Inferior parietal cortex (tissue), 1 donor: ENCODE data around the gene UROD.
A peak's percentile ranks its signal among the peaks of the same experiment; 100 is the strongest.

Experiments
- DNase-seq: peaks from one replicate; pipeline ENCODE4 v3.0.0-alpha.2; 2016; ENCODE audit errors: extremely low spot score

UROD gene

DNA sequence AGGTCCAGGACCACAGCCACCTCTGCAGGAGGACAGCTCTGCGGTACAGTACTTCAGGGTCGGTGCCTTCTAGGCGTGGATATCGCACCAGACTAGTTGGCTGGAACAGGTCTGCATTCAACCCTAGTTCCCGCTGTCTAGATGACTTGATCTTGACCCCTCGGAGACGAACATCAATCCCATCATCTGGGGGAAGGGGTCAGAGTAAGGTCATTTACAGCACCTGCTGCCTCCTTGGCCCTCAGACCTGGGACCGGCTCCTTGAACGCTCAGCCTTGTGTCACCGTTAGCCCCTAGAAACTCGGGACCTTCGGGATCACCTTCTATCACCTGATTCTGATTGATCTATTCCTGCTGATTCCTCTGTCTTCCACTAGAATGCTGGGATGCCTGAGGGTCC is 3.5 kb upstream of the UROD start:
- DNase-seq = no peak

DNA sequence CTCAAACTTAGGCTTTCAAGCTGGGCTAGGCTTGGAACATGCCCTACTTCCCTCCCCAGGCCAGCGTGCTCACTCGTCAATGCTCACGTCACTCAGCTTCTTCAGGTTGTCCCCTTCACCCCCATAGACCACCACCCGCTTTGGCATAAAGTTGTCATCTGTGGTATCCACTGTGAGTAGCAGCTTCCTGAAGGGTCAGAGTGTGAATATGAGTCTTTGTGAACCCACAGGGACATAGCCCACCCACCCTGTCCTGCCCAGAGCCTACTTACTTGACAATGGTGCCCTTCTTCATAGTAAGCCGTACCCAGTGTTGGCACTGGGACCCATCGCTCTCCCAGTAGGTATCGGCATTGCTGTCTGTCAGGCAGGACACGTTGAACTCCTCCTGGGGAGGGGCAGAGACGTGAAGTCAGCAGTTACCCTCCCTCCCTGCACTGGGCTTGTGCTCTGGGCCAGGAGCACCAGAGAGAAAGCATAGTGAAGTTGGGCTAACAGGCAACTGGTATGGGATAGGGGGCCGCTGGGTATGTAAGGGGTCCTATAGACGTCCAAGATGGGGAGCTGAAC is 2.7 kb upstream of the UROD start:
- DNase-seq = no peak

DNA sequence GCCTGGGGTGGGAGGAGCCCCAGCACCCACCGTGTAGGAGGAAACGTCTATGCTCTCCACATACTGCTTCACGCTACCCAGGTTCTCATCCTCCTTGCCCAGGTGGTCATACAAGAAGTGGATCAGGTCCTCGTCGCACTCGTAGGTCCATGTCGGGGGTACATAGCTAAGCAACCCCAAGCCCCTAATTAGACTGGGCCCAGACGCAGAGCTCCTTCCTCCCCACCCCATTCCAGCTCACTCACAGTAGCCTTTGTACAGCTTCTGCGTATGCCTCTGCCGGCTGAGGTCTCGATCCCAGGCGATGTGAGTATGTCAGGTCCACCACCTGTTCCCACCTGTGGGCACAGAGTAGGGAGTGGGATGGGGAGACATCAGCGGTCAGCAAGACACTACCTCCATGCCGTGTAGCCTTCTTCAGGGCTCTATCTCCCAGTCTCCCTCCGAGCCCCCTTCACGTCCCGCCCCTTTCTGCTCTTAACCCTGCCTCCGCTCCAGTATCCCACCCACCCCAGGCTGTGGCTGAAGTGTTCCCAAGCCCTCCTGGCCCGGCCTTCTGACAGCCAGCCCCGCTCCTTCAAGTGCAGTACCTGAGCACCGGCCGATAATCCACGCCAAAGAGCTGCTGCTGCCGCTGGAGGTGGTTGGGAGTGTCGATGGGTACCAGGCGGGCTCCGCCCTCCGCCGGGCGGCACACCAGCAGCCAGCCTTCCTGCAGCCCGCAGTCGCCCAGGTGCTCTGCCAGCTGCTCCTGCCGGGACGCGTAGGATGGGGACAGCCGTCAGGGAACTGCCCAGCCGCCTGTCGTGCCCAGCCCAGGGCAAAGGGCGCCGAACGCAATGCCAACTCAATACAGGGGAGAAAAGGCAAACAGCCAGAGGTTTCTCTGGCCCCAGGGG is 1.8 kb upstream of the UROD start:
- DNase-seq = no peak

DNA sequence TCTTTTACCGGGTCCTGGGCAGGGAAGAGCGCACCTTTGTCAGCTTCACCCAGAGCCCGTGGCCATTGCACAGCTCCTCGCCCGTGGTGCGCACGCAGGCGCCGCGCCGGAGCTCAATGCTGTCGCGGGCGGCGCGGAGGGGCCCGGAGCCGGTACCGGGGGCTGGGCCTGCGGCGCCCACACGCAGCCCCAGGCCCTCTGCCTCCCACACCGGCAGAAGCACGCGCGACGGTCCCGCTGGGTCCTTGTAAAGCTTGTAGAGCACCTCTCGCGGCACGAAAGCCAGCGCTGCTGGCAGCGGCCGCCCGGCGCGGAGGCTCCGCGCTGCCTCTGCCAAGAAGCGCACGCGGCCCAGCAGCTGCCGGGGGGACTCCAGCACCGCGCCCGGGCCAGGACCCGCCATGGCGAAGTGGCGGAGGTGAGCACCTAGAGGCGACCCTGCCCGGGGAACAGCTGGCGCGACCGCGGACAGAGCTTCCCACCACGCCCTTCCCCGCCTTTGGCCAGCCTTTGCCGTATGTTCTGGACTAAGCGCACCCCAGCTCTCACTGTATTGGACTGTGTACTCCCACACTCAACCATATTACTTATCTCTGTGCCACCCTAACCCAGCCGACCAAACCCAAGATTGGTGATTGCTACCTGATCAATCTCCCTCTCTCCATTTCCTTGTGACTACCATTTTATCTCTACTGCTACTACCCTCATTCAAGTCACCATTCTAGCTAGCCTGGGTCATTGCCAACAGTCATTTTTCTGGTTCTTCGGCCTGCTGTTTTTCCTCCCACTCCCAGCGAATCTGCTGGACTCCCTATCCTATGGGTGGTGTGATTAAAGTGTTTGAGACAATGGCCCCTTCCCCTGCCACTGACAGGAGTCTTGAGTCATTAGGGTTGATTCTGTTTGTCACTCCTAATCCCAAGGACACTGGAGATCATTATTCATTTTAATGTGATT is 921 bp upstream of the UROD start, which contains the start of gene HECTD3:
Gene HECTD3, minus strand, starts transcription at position 470 of the 957 bp plus-strand sequence. Its CDS starts 67 bp downstream, at position 403.
- peak; percentile 86 for DNase-seq

DNA sequence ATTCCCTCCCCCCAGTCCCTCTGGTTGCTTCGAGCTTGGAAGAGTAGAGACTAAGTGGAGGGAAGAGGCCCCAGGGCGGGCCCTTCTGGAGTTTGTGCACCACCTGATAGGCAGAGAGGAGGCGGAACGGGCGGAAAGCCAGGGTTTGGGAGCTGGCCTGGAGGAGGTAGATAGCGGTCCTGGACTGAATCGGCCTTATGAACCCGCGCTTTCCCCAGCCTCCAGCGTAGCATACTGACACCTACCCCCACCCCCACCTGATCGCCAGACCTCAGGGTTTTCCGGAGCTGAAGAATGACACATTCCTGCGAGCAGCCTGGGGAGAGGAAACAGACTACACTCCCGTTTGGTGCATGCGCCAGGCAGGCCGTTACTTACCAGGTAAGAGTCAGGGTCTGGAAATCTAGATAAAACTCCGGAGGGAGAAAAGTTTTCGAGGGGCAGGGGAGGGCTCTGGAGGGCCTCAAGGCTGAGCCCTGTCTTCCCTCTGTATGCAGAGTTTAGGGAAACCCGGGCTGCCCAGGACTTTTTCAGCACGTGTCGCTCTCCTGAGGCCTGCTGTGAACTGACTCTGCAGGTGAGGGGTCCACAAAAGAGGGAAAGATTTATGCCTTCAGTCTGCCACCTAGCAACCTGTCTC is 705 bp downstream of the UROD start:
- peak; percentile 69 for DNase-seq

DNA sequence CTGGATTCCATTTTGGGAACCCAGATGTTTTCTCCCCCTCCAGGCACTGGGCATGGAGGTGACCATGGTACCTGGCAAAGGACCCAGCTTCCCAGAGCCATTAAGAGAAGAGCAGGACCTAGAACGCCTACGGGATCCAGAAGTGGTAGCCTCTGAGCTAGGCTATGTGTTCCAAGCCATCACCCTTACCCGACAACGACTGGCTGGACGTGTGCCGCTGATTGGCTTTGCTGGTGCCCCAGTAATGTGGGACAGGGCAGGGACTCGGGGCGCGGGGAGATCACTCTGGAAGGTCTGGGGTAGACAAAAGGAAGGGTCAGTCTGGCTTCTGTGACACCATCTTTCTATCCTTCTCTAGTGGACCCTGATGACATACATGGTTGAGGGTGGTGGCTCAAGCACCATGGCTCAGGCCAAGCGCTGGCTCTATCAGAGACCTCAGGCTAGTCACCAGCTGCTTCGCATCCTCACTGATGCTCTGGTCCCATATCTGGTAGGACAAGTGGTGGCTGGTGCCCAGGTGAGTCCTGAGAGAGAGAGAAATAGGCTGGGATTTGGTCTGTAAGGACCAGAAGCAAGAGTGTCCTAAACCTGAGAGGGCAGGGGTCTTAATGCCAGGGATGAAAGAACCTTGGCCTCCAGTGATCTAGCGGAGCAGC is 1.6 kb downstream of the UROD start:
- no peak for DNase-seq

DNA sequence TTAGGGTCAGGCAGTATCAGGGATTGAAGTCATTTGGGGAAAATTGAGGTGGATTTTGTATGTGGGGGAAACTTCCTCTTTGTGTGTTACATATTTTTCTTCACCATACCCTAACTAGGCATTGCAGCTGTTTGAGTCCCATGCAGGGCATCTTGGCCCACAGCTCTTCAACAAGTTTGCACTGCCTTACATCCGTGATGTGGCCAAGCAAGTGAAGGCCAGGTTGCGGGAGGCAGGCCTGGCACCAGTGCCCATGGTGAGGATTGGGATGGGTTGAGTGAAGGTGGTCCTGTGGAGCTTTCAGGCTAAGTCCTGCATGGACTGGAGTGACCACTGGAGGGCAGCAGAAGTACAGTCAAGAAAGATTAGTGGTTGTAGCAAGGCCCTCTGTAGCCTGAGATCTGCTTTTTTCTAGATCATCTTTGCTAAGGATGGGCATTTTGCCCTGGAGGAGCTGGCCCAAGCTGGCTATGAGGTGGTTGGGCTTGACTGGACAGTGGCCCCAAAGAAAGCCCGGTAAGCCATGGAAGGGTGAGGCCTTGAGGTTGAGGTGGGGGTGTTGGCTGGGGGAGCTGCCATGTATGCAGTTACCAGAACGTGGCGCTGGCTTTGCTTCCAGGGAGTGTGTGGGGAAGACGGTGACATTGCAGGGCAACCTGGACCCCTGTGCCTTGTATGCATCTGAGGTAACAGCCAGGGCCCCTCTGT is 2.4 kb downstream of the UROD start:
- peak; percentile 89 for DNase-seq

DNA sequence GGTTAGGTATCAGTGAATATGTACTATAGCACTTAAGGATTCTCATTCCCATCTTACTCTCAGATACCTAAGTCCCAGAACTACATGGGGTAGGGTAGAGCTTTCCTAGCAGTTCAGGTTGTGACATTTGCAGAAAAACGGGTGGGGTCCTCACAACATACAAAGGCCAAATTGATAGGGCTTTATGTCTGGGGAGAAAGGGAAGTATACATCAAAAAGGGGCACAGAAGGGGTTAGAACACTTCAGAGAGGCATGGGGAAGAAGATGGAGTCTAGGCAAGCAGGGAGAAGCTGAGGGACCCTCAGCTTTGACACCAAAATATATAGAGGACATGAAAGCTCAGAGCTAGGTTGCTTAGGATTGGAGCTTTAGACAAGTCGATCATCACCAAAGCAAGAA is 3.6 kb downstream of the UROD start:
- no peak for DNase-seq

DNA sequence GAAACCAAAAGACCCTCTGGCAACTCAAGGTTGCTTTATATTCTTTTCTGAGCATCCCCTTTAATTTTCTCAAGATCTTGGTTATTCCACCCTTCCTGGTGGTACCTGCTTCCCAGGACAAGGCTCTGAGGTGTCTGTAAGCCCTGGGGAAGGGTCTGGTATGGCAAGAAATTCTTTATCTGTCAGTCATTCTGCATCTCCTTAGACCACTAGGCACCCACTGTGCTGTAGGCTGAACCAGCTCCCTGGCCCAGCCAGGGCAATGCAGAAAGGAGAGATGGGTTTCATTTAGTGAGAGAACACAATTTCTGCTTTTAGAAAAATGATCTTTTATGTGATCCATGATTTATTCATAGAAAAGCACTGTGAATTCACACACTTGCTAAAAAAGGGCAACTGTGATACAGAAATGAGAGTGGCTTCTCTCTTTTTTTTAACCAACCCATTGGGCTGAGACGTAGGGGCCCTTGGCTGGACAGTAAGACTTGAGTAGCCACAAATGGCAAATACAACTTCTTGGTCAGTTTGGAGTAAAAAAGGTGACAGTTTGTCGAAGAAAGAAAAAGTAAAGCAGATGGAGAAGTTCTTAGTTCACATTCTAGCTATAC is 4.1 kb downstream of the UROD start:
- no peak for DNase-seq

DNA sequence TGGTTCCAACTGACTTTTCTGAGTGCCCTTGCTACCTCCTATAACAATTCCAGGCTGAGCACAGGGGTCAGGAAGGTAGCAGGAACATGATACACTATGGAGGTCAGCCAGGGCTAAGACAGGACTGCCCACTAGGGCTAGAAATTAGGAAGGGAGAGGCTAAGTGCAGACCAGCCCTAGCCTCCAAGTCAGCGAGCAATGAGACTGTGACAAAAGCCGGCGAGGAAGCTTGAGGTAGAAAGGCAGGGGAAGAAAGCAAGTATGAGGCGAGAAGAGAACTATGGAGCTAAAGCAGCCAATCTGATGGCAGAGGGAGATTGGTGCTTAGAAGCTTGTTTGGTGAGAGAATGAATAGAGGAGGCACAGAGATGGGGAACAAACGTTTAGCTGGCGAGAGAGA is 4.7 kb downstream of the UROD start:
- no peak for DNase-seq

DNA sequence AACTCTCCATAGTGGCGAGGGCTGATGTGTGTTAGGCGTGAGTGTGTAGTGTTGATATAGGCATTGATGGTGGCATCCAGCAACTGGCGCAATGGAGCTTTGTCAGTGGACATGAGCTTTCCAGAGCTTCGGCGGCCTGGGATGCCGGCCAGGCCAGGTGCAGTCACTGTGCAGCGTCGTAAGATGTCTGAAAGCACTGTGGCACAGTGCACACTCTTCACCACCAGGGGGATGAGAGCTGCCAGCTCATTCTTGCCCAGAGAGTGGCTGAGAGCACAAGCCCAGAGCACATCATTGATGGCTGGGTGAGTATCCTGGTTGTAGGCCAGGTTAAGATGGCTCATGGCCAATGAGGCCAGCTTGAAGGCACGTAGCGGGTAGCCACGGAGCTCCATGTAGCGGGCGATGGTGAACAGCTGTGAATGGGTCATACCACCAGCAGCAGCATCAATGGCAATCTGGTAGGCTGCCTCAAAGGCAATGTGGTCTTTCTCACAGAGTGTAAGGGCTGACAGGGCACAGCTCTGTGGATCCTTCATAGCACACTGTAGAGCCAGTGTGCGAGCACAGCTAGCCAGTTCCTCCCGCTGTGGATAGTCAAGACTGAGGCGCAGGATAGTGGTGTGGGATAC is 6.7 kb downstream of the UROD start:
- DNase-seq = peak; percentile 56

DNA sequence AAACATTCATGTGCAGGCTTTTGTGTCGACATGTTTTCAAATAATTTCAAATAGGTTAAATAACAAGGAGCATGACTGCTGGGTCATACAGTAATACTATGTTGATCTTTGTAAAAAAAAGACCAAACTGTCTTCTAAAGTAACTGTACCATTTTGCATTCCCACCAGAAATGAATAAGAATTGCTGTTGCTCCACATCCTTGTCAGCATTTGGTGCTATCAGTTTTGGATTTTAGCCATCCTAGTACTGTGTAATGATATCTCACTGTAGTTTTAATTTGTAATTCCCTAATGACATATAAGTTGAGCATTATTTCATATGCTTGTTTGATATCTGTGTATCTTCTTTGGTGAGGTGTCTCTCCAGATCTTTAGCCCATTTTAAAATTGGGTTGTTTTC is 11.6 kb downstream of the UROD start:
- no peak for DNase-seq

DNA sequence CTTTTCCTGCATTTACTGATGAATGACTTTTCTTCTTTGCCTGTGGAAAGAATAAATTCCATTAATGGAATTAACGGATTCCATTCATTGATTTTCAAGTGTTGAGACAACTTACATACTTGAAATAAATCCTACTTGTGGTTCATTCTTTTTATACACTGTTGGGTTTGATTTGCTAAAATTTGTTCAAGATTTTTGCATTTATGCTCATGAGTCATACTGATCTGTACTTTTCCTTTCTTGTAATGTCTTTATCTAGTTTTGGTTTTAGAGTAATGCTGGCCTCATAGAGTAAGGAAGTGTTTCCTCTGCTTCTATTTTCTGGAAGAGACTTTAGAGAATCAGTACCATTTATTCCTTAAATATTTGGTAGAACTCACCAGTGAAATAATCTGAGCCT is 14.4 kb downstream of the UROD start:
- DNase-seq = no peak

DNA sequence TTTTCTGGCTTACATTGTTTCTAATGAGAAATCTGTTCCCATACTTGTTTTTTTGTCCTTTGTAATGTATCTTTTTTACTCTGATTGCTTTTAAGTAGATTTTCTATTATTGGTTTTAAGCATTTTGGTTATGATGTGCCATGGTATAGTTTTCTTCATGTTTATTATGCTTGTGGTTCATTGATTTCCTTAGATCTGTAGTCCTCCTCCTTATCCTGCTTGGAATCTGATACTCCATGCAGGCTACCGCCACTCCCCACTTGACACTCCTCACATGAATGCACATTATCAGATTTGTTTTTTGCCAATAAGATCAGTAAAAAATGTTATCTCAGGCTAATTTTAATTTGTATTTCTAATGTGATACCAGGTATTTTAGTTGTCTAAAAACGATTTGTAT is 20.8 kb downstream of the UROD start:
- no peak for DNase-seq

DNA sequence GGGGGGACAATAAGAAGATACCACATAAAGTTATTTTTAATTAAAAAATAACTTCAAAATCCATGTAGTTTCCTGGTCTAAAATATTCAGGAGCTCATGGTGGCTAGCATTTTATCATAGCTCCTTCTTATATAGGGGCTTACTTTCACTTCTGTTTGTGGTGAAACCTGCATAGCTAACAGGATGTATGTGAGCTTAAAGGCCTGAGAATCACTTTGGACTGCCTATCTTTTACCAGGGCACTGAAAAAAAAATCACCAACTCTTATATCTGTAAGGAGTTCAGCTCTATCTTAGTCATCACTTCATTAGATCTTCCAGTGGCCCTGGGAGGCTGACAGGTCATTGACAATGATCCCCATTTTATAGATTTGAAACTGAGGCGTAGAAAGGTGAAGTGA is 21.3 kb downstream of the UROD start:
- no peak for DNase-seq

DNA sequence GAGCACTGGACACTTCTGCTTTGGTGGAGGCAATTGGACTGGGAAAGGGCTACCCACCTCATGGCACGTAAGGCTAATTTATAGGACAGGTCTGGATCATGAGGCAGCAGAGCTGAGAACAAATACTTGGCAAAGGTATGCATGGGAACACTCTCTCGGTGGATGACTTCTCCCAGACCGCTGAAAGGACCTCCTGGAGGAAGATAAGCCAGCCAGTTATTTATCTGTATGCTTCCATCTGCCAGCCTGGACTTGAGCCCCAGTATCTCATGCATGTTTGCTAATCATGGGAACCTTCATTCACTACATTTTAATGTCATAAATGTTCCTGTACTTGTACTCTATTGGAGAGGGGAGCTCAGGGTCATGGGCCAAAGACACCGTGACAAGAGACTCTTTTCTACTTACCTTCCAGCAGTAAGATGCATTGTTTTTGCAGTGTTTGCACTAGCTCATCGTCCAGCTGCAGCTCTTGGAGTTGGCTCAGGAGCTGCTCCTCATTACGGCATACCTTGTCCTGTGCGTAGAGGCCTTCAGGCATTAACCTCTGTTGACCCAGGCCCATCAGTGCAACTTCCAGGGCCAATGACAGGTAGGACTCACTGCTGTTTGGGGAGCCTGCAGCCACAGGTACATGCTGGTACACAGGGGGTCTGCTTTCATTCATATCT is 23.7 kb downstream of the UROD start:
- no peak for DNase-seq

DNA sequence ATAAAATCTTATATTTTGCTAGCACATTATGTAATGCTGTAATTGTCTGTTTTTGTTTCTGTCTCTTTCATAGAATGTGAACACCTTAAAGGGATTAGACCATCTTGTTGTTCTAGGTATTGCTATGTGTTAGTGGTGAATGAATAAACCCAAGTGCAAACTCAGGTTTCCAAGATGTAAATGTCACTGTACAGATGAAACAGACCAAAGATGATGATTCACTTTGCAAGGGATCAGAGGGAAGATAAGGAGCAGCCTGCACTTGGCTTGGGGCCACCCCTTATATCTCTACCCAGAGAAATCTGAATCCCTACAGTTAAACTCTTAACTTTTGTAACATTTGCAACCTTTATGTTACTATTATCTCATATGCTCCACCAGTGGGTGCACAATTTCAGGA is 25.4 kb downstream of the UROD start:
- no peak for DNase-seq

DNA sequence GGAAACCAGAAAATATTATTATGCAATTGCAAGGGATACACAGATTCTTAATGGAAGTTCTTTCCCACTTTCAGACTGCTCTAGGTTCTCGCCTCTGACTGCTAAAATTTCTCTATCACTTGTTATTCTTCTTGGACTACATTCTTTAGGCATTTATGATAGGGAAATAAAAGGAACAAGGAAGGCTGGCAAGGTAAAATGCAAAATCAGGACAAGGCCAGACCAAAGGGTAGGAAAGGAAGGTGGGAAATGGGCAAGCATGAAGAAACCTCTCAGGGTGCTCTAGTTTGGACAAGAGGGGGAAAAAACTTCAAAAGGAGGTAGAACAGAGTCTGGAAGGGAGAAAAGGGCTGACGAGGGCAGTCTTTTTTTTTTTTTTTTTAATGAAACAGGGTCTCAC is 26.2 kb downstream of the UROD start:
- DNase-seq = no peak
